Parathyroid adenoma (tissue), 2 donors: ENCODE measurements around the gene MRPL46.

Source experiments
- H2AFZ ChIP-seq: fragments of 300-600 bp; sonication (generic); one replicate; pipeline ENCODE4 v1.7.0; 2017; ENCODE audit warnings: antibody characterized with exemption, mild to moderate bottlenecking
- H3K27ac ChIP-seq: fragments of 300-600 bp; sonication (generic); one replicate; pipeline ENCODE4 v1.7.0; 2017
- H3K27me3 ChIP-seq: fragments of 300-600 bp; sonication (generic); one replicate; pipeline ENCODE4 v1.7.0; 2017; ENCODE audit warnings: low read length; ENCODE audit not compliant: control insufficient read depth, insufficient read depth
- H3K36me3 ChIP-seq: fragments of 300-600 bp; sonication (generic); one replicate; pipeline ENCODE4 v1.7.0; 2017; ENCODE audit warnings: low read length; ENCODE audit not compliant: control insufficient read depth, insufficient read depth
- H3K4me1 ChIP-seq: fragments of 300-600 bp; sonication (generic); one replicate; pipeline ENCODE4 v1.7.0; 2017; ENCODE audit warnings: control low read depth
- H3K4me2 ChIP-seq: fragments of 300-600 bp; sonication (generic); one replicate; pipeline ENCODE4 v1.7.0; 2017; ENCODE audit warnings: low read length
- H3K4me3 ChIP-seq: fragments of 300-600 bp; sonication (generic); one replicate; pipeline ENCODE4 v1.7.0; 2017; ENCODE audit warnings: low read depth, low read length
- H3K79me2 ChIP-seq: fragments of 300-600 bp; sonication (generic); one replicate; pipeline ENCODE4 v1.7.0; 2017; ENCODE audit warnings: control low read depth
- H3K9ac ChIP-seq: fragments of 300-600 bp; sonication (generic); one replicate; pipeline ENCODE4 v1.7.0; 2017; ENCODE audit warnings: mild to moderate bottlenecking
- H3K9me3 ChIP-seq: fragments of 300-600 bp; sonication (generic); one replicate; pipeline ENCODE4 v1.7.0; 2017; ENCODE audit warnings: low read length; ENCODE audit not compliant: control insufficient read depth
- TF ChIP-seq, protein P1 (sequence below): fragments of 300-600 bp; sonication (generic); IDR thresholded peaks from one replicate; pipeline ENCODE4 v1.7.0; 2017; ENCODE audit warnings: antibody characterized with exemption, mild to moderate bottlenecking
- donor health status: primary hyperparathyroidism.

The MRPL46 gene

DNA sequence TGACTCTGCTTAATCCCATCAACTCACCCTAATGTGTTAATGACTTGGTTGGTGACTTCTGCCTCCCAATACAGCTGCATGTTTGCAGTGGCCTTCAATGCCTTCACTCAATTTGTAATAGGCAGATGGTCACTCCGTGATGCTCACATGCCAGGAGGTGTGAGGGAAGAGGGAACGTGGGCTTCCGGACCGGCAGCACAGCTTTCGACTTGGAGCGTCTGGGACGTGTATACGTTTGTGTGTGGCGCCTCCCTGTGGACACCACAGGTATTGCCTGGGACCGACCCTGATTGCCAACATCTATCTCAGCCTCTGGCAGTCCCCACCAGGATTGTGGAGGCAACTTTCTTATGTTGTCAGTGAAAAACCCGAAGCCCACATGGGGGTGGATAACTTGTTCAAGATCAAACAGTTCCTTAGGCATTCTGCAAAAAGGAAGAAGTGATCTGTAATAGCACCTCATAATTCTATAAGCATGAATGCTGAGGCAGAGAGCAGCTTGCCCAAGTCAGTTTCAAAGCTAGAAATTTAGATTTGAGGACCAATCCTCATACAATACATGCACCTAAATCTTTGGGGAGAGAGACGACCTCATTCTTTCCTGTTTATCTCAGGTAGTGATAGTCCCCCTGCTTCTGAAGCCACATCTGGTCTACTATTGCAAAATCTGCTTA lies 16.9 kb downstream of the MRPL46 start:
- no peaks in the 10 kb centered on the region for H3K79me2 ChIP-seq
- no peaks in the 10 kb centered on the region for H3K9me3 ChIP-seq
- H3K9ac ChIP-seq, result no peak overlapping the region
- no peak overlapping the region for H3K27ac ChIP-seq
- no peak overlapping the region for H2AFZ ChIP-seq
- no peaks in the 10 kb centered on the region for H3K27me3 ChIP-seq
- no peaks in the 10 kb centered on the region for H3K36me3 ChIP-seq
- no peak overlapping the region for H3K4me2 ChIP-seq
- no peaks in the 10 kb centered on the region for H3K4me1 ChIP-seq
- TF ChIP-seq, protein P1, sequence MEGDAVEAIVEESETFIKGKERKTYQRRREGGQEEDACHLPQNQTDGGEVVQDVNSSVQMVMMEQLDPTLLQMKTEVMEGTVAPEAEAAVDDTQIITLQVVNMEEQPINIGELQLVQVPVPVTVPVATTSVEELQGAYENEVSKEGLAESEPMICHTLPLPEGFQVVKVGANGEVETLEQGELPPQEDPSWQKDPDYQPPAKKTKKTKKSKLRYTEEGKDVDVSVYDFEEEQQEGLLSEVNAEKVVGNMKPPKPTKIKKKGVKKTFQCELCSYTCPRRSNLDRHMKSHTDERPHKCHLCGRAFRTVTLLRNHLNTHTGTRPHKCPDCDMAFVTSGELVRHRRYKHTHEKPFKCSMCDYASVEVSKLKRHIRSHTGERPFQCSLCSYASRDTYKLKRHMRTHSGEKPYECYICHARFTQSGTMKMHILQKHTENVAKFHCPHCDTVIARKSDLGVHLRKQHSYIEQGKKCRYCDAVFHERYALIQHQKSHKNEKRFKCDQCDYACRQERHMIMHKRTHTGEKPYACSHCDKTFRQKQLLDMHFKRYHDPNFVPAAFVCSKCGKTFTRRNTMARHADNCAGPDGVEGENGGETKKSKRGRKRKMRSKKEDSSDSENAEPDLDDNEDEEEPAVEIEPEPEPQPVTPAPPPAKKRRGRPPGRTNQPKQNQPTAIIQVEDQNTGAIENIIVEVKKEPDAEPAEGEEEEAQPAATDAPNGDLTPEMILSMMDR, result peak; percentile 12
- H3K4me3 ChIP-seq, result no peak overlapping the region

DNA sequence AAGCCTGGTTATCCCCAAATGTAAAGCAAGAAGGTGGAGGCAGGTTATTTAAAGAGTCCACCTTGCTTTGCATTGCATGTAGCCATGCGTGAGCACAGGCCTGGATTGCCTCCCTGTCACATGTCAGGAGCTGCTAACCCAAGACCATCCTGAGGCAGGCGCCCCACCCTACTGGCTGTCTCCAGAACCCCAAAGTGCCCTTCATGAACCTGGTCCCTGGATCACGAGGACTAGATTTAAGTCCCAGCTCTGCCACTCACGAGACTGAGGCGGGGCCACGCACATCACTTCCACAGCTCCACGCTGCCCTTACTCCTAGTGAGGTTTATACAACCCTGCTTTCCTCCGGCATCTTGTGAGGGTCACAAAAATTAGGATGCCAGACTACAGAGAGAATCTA lies 17.6 kb downstream of the MRPL46 start:
- no peaks in the 10 kb centered on the region for H3K27me3 ChIP-seq
- no peaks in the 10 kb centered on the region for H3K36me3 ChIP-seq
- no peak overlapping the region for H3K4me2 ChIP-seq
- H3K9me3 ChIP-seq, result no peaks in the 10 kb centered on the region
- H3K9ac ChIP-seq, result no peak overlapping the region
- no peak overlapping the region for H3K4me3 ChIP-seq
- H3K4me1 ChIP-seq, result no peaks in the 10 kb centered on the region
- TF ChIP-seq, protein P1, result no peak
- no peak overlapping the region for H3K27ac ChIP-seq
- H2AFZ ChIP-seq, result no peak overlapping the region
- H3K79me2 ChIP-seq, result no peaks in the 10 kb centered on the region

DNA sequence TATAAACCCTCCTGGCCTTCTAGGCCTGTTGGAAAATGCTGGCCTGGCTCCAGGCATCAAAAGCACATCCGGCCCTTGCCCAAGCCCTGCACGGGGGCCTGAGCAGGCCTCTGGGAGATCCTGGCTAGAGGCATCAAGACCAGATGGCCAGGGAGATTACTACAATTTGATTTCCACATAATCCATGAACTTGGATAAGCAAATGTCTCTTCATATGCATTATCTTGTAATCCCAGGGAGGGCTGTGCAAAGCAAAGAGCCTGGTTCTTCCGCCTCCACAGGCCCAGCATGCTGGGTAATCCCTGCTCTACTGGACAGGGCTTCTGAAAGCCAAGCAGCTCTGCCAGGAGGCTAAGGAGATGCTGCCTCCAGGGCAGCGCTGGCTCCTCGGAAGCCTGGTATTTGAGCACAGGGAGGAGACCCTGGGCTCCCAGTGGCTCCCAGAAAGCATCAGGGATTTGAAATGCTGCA lies 18.2 kb downstream of the MRPL46 start:
- H3K4me1 ChIP-seq, result no peaks in the 10 kb centered on the region
- H3K9ac ChIP-seq, result no peak overlapping the region
- H3K9me3 ChIP-seq, result no peaks in the 10 kb centered on the region
- H2AFZ ChIP-seq, result no peak overlapping the region
- TF ChIP-seq, protein P1, result no peak
- H3K27me3 ChIP-seq, result no peaks in the 10 kb centered on the region
- no peak overlapping the region for H3K27ac ChIP-seq
- no peak overlapping the region for H3K4me3 ChIP-seq
- no peaks in the 10 kb centered on the region for H3K36me3 ChIP-seq
- H3K4me2 ChIP-seq, result no peak overlapping the region
- no peaks in the 10 kb centered on the region for H3K79me2 ChIP-seq

DNA sequence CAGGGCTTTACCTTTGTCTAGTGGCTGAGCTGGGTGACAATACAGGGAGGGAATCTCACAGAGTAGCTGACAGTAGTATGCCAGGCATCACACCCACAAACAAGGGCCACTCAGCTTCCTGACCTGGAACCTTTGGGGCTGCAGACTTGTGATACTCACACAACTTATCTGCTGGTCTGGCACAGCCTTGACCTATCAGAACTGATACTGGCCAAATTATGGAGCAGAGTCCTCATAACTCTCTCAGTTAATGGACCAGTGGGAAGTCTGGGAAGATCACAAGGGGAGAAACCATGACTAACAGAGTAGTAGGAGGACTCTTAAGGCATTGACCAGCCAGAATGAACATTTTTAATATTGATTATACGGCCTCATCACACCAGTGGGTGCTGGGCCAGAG lies 19.4 kb downstream of the MRPL46 start:
- Histone ChIP-seq H3K9ac (no peak overlapping the region), H3K27ac (no peak overlapping the region), H3K4me2 (no peak overlapping the region), H3K4me1 (no peaks in the 10 kb centered on the region), H3K36me3 (no peaks in the 10 kb centered on the region), H3K4me3 (no peak overlapping the region), H3K27me3 (no peaks in the 10 kb centered on the region), H3K79me2 (no peaks in the 10 kb centered on the region), H2AFZ (no peak overlapping the region), H3K9me3 (no peaks in the 10 kb centered on the region)
- TF ChIP-seq, protein P1, result no peak

DNA sequence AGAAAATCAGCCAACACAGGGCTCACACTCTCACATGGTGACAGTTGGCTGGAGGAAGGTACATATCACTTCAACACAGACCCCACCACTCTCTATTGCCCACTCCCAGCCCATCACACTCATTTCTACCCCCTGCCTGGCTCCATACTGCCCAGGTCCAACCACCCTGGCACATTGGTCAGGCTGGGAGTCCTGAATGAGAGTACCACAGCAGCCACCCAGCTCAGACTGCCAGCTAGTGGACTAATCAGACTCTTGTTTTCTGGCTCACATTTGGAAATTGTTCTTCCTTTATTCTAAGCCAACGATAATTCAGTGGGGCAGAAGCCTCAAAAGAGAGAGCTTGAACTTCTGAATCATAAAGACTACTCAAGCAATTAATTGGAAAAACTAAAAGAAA lies 20.0 kb downstream of the MRPL46 start:
- Histone ChIP-seq H3K4me1 (no peaks in the 10 kb centered on the region), H3K79me2 (no peaks in the 10 kb centered on the region), H3K27ac (no peak overlapping the region), H3K9me3 (no peaks in the 10 kb centered on the region), H3K36me3 (no peaks in the 10 kb centered on the region), H3K4me3 (no peak overlapping the region), H3K4me2 (no peak overlapping the region), H3K9ac (no peak overlapping the region), H2AFZ (no peak overlapping the region), H3K27me3 (no peaks in the 10 kb centered on the region)
- TF ChIP-seq, protein P1, result no peak
